NCI-H1105 (cell line): Measurements from ENCODE around the gene KRT9.
A peak's percentile ranks its signal among the peaks of the same experiment; 100 is the strongest.
"Not testable (repeated sequence)": the region's sequence is repeated elsewhere in the genome, so short reads cannot be mapped to it uniquely, and the experiment has no call there.

Experiments used
- DNase-seq: peaks from one replicate; lab custom pipeline; 2025; lab: John Stamatoyannopoulos, UW

Gene KRT9

DNA sequence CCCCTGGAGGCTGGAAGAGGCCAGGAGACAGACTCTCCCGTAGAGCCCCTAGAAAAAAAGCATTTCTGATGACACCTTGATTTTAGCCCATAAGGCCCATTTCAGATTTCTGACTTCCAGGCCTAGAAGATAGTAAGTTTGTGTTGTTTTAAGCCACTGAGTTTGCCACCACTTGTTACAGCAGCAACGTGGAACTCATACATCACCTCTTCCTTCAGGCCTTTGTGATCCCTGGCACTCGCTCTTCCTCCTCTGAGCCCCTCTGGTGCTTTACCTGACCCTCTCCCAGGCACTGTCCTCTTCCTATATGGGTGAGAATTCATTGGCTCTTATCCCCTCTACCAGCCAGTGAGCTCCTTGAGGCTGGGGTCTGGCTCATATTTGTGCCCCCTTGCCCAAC lies 25.0 kb downstream of the KRT9 start:
- no peak for DNase-seq

- no peak for DNase-seq
Observed at GRCh38 chr17:41545829-41546410, 25.9 kb downstream of the KRT9 start.

DNA sequence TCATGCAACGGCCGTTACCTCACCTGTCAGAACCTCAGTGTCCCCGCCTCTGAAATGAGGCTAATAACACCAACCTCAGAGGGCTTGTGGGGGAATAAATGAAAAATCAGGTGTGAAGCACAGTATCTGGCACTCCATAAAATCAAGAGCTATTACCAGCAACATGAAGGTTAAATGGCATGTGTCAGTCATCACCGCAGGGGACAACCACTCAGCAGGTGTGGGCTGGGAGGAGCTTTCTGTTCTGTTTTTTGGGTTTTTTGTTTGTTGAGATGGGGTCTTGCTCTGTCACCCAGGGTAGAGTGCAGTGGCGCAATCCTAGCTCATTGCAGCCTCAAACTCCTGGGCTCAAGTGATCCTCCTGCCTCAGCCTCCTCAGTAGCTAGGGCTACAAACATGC lies 26.9 kb downstream of the KRT9 start:
- DNase-seq = no peak

GRCh38 chr17:41544491-41544892 lies 27.4 kb downstream of the KRT9 start:
- peak; percentile 51 for DNase-seq

- not testable (repeated sequence) for DNase-seq
Observed at GRCh38 chr17:41542786-41543185, 29.1 kb downstream of the KRT9 start.

DNA sequence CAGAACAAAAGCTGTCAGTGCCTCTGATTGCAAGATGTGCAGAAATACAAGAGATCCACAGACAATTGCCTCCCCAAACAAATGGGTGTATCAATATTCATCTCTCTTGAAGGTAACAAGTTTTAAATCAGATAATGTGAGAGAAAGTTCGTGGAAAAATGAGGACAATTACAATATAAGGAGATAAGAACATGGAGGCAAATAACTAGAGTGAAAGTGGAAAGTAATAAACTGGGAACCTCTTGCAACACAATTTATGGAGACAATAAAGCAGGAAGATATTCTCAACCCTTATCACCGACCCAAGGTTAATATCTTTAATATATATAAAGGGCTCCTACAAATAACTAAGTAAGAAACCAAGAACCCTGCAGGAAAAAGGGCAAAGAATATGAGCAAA lies 29.5 kb downstream of the KRT9 start:
- no peak for DNase-seq

GRCh38 chr17:41540921-41541625 lies 30.8 kb downstream of the KRT9 start:
- DNase-seq = no peak

DNA sequence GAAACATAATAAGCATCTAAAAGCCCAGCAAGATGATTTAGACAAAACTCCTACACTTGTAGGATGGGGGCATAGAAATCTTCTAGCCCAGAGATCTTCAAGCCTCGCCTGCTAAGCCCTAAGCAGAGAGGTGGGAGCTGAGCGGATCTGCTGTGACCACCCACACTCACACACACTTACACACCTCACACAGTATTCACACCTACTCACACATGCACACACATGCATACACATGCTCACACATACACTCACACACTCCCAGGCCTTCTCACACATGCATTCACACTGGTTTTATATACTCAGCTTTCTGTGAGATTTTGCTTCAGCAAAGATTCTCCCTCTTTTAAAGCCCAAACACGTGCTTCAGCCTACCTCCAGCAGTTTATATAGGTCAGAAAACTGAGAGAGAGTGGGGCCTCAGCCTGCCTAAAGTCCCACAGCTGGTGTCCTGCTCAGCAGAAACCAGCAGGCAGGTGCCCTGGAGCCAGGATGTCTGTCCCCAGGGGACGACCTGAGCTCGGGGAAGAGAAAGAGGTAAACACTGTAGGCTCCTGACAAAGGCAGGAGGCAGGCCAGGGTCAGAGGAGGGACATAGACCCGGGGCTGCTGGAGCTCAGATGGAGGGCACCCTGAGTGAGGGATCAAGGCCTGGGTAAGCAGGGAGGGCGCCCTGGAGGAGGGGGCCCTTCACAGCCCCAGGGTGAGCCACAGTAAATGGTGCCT lies 31.7 kb downstream of the KRT9 start:
- no peak for DNase-seq

- no peak for DNase-seq
Observed at GRCh38 chr17:41539071-41539492, 32.8 kb downstream of the KRT9 start.

- DNase-seq = no peak
Observed at GRCh38 chr17:41538565-41538991, 33.3 kb downstream of the KRT9 start.

DNA sequence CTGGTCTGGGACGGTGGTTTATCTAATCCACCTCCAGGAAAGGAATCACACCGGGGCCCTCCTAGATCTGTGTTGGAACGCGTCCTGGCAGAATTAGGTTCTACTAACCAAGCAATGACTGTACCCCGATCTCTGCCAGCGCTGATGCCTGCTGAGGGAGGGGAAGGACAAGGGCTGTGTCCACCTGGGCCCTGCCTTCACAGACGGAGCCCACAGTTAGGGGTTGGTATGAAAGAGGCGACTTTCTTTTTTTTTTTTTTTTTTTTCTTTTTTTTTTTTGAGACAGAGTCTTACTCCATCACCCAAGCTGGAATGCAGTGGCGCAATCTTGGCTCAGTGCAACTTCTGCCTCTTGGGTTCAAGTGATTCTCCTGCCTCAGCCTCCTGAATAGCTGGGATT lies 33.9 kb downstream of the KRT9 start:
- no peak for DNase-seq

- no peak for DNase-seq
Observed at GRCh38 chr17:41537614-41537954, 34.3 kb downstream of the KRT9 start.

- DNase-seq = no peak
Observed at GRCh38 chr17:41536741-41537613, 34.9 kb downstream of the KRT9 start.

GRCh38 chr17:41535764-41536481 lies 35.9 kb downstream of the KRT9 start:
- DNase-seq = no peak

DNA sequence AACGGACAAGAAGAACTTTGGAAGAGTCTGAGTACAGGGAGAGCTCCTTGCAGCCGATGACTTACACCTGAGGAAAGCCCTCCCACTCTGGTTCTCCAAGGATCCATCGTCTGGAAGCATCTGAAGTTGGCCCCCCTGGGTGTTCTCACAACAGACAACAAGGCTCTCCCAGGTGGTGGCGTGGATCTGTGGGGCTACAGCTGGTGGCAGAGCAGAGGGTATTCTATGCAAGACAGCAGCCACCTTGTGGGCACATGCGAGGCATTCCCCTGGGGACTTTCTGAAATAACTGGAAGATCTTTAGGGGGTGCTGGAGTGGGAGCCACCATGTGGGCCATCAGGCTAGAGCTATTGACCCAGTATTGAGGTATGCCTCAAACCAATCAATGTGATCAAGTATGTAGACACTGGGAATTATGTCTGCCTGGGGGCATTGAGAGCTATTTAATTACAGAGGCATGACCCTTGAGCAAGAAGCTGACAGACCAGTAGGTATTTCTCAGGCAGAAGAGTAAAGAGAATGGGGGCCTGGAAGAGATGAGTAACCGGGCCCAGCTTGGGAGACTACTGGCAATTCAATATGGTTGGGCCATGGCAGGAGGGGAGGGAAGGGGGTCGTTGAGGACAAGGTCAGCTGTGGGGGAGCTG lies 36.8 kb downstream of the KRT9 start:
- DNase-seq = no peak

GRCh38 chr17:41533613-41534012 lies 38.2 kb downstream of the KRT9 start:
- DNase-seq = no peak

- no peak for DNase-seq
Observed at GRCh38 chr17:41532947-41533570, 38.8 kb downstream of the KRT9 start.

- DNase-seq = no peak
Observed at GRCh38 chr17:41531993-41532392, 39.9 kb downstream of the KRT9 start.

DNA sequence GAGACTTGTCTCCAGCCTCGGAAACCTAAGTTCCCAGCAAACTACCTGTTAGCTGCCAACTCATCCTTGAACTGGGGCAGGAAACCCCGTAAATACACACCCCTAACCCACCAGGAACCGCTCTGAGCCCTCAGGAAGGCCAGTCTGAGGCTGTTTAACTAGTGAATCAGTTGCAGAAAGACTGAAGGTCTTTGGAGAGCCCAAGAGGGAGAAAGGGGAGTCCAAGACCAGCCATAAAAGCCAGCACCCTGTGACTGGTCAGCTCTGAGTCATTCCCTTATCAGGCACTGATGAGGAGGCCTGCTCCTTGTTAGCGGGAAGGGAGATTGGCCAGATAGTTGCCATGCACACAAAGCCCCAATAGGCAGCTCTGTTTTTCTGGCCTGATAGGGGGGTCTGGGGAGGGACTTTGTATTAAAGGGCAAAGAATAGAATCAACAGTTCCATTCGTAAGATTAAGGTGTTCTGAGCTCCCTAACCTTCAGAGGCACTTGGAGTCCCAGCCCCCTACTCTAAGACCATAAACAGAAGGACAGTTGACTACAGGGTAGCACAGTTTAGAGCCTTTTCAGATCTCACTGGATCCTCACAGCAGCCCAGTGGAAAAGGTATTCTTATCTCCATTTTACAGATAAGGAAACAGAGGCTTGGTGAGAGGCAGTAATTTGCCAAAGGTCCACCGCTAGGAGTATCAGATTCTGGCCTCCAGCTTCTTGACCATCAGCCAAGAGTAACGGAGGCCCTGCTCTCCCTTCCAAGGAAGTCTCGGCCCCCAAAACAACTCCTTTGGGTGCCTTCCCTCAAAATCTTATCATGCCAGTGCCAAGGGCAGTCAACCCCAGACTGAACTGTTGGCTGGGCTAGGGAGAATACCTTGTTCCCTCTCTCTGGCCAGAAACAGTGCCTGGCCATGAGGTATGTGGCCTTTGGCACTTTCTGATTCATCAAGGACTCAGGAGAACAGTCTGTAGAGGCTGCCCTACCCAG lies 41.5 kb downstream of the KRT9 start:
- no peak for DNase-seq
